GM18505 (cell line): ENCODE results near the gene PPIA.

ENCODE experiments used
- ATAC-seq: cut with Tn5 transposase; IDR thresholded peaks from one replicate; pipeline ENCODE4 v1.9.1; 2021; ENCODE audit not compliant: unreplicated experiment
- POLR2A ChIP-seq: IDR thresholded peaks from 4 replicates; pipeline ENCODE4 v1.6.1; 2011; ENCODE audit warnings: borderline replicate concordance; ENCODE audit not compliant: insufficient read depth, insufficient read length; ENCODE audit errors: extremely low read depth

Gene PPIA

GRCh38 chr7:44846816-44847508, 50.5 kb downstream of the PPIA start:
- TF ChIP-seq POLR2A = no peak

DNA sequence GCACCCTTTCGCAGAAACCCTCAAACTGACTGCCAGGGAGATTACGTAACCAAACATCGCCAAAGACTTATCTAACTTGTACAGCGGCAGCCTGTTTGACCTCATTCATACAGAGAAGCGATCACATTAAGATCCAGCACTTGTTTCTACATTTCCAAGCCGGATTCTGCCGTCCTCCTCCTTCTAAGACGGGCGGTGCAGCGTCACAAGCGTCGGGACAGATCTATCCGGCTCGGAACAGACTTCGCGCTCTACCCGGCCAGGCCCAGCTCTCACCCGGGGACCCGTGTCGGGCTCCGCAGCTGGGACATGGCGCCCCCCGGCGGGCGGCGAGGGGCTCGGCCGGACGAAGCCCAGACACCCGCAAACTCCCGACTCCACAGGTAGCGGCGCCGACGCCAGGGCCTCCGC, 51.0 kb downstream of the PPIA start:
- no peak for TF ChIP-seq POLR2A
- peak; percentile 67 for ATAC-seq

More at GRCh38 chr7:44846816-44847508, 50.5 kb downstream of the PPIA start:
- ATAC-seq = no peak

DNA sequence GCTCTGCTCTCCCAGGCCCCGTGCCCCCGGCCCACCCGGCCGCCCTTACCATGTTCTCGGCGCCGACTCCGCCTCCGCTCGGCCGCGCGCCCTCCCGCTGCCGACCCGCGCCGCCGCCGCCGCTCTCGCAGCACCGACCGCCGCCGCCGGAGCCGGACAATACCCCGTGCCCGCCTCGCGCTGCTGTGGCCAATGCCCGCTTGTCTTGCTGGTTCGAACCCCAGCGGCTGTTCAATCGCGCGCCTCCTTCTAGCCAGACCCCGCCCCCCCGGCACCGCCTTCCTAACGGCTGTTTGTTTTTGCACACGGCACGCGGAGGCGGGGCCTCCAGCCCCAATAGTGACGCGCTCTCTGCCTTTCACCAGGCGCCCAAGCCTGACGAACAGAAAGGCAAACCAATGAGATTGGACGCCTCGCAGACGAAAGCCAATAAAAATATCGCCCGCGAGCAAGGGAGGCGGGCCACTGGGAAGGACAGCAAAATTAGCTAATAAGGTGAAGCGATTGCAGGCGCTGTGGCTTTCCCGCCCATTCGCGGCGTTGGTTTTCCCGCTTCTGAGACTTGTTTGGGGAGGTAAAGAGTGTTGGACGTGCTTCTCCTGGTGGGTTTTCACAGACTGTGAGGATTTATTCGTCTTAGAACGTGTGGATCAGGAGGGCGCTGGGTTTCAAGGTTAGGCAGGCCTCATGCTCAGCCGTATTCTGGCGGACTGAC, 51.6 kb downstream of the PPIA start, which contains the start of gene H2AZ2:
H2AZ2 (minus strand) TSS at position 168 of the 715 bp plus-strand sequence; CDS start at position 52, 116 bp downstream.
- ATAC-seq = peak; percentile 79
- TF ChIP-seq POLR2A = peak; percentile 74

GRCh38 chr7:44849259-44849884, 52.9 kb downstream of the PPIA start:
- TF ChIP-seq POLR2A = no peak
- ATAC-seq = no peak

DNA sequence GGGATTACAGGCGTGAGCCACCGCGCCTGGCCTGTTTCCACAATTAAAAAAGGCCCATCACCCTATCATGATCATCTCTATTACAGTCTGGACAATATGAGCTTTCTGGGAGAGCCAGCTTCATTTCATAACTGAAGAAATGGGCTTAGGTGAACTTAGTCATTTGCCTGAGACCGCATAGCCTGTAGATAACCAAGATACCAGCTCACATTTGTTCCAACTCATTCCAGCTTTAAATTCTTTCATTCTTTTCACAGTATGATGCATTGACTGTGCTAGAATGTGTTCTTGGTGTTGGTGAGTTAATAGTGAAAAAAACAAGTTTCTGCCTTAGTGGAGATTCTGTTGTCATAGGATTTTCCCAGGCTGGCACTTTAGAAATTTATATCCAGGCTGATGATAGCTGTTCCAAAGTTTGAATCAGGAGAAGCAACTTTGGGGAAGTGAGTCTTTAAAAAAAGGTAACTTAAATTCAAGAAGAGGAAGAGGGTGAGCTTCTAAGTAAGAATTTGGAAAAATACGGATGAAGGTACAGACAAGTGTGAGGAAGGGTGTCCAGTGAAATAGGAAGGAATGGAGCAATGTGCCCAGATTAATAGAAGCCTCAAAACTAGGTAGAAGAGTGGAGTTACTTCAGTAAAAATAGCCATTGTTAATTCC, 53.5 kb downstream of the PPIA start:
- no peak for TF ChIP-seq POLR2A
- ATAC-seq = no peak

- no peak for ATAC-seq
- TF ChIP-seq POLR2A = no peak
These were observed 56.1 kb downstream of the PPIA start for GRCh38 chr7:44852590-44852989.
